WTC11 (cell line): Measurements from ENCODE around the gene FAM107B. TPM values are rescaled to one million over a fixed set of nuclear protein-coding genes. Genes with fewer than 3 reads are reported as not detected.

Experiments used
- ATAC-seq: fragments of 200-7000 bp; cut with Tn5 transposase; 2 replicates; pipeline ENCODE4 v1.10.0; 2021; ENCODE audit warnings: mild to moderate bottlenecking, moderate library complexity
- CTCF ChIA-PET: fragments of 300-600 bp; sonication (Branson Sonifier 250); formaldehyde crosslinking; loops from one replicate; lab custom pipeline; 2021; ENCODE audit warnings: antibody characterized with exemption; lab: Charles Lee
- POLR2A ChIA-PET: fragments of 350-600 bp; sonication (Branson Sonifier 250); formaldehyde crosslinking; loops from one replicate; lab custom pipeline; 2021; ENCODE audit warnings: antibody characterized with exemption; lab: Charles Lee
- DNase-seq: peaks from one replicate; pipeline ENCODE4 v3.0.0; 2021; ENCODE audit warnings: low spot score
- H3K27ac Mint-ChIP-seq: 2 replicates; pipeline ENCODE4 v1.8.0; 2021; ENCODE audit warnings: mixed read lengths
- H3K27me3 Mint-ChIP-seq: 2 replicates; pipeline ENCODE4 v1.8.0; 2021; ENCODE audit warnings: low read depth, mild to moderate bottlenecking, moderate library complexity, mixed read lengths
- H3K36me3 Mint-ChIP-seq: 2 replicates; pipeline ENCODE4 v1.8.0; 2021; ENCODE audit warnings: mixed read lengths
- H3K4me1 Mint-ChIP-seq: 2 replicates; pipeline ENCODE4 v1.8.0; 2022; ENCODE audit warnings: mixed read lengths
- H3K4me3 Mint-ChIP-seq: 2 replicates; pipeline ENCODE4 v1.8.0; 2021; ENCODE audit warnings: mild to moderate bottlenecking, moderate library complexity, mixed read lengths
- H3K9me3 Mint-ChIP-seq: 2 replicates; pipeline ENCODE4 v1.8.0; 2021; ENCODE audit warnings: mixed read lengths
- ATF1 ChIP-seq: sonication (generic); formaldehyde crosslinking; IDR thresholded peaks from 2 replicates; pipeline ENCODE4 v1.8.1; 2023; ENCODE audit warnings: mild to moderate bottlenecking, moderate library complexity, missing genetic modification reagents
- CBFB ChIP-seq: sonication (generic); formaldehyde crosslinking; IDR thresholded peaks from 2 replicates; pipeline ENCODE4 v1.8.1; 2022; ENCODE audit warnings: mild to moderate bottlenecking, low read depth, missing genetic modification reagents
- CREB1 ChIP-seq: sonication (generic); formaldehyde crosslinking; IDR thresholded peaks from 2 replicates; pipeline ENCODE4 v1.8.0; 2023; ENCODE audit warnings: mild to moderate bottlenecking, missing genetic modification reagents
- ELF4 ChIP-seq: sonication (generic); formaldehyde crosslinking; IDR thresholded peaks from 2 replicates; pipeline ENCODE4 v1.8.1; 2022; ENCODE audit warnings: low read depth, mild to moderate bottlenecking, moderate library complexity, missing genetic modification reagents
- GRHL2 ChIP-seq: fragments of 250-450 bp; sonication (Bioruptor Pico); IDR thresholded peaks from 2 replicates; pipeline ENCODE4 v1.8.0; 2022; ENCODE audit warnings: mild to moderate bottlenecking, moderate library complexity; ENCODE audit not compliant: insufficient replicate concordance, severe bottlenecking
- GTF2I ChIP-seq: fragments of 250-450 bp; sonication (Bioruptor Pico); conservative IDR thresholded peaks from 2 replicates; pipeline ENCODE4 v1.4.0; 2021; ENCODE audit warnings: mild to moderate bottlenecking
- JUN ChIP-seq: sonication (generic); formaldehyde crosslinking; IDR thresholded peaks from 2 replicates; pipeline ENCODE4 v1.8.0; 2023; ENCODE audit warnings: mild to moderate bottlenecking, missing genetic modification reagents
- MYBL2 ChIP-seq: sonication (generic); formaldehyde crosslinking; IDR thresholded peaks from 2 replicates; pipeline ENCODE4 v1.8.1; 2023; ENCODE audit warnings: mild to moderate bottlenecking, moderate library complexity, missing genetic modification reagents
- NFE2L1 ChIP-seq: sonication (generic); formaldehyde crosslinking; IDR thresholded peaks from 2 replicates; pipeline ENCODE4 v1.8.1; 2023; ENCODE audit warnings: missing genetic modification reagents
- NFYB ChIP-seq: sonication (generic); formaldehyde crosslinking; conservative IDR thresholded peaks from 2 replicates; pipeline ENCODE4 v1.8.0; 2022; ENCODE audit warnings: low read depth, missing genetic modification reagents
- RELA ChIP-seq: sonication (generic); formaldehyde crosslinking; IDR thresholded peaks from 2 replicates; pipeline ENCODE4 v1.8.1; 2022; ENCODE audit warnings: missing genetic modification reagents, mild to moderate bottlenecking, borderline replicate concordance
- SMAD3 ChIP-seq: sonication (generic); formaldehyde crosslinking; IDR thresholded peaks from 2 replicates; pipeline ENCODE4 v1.8.0; 2022; ENCODE audit warnings: missing genetic modification reagents, mild to moderate bottlenecking, borderline replicate concordance
- SP1 ChIP-seq: sonication (generic); formaldehyde crosslinking; conservative IDR thresholded peaks from 2 replicates; pipeline ENCODE4 v1.8.1; 2022; ENCODE audit warnings: missing genetic modification reagents
- TEAD4 ChIP-seq: sonication (generic); formaldehyde crosslinking; IDR thresholded peaks from 2 replicates; pipeline ENCODE4 v1.8.0; 2022; ENCODE audit warnings: mild to moderate bottlenecking, missing genetic modification reagents
- ZNF121 ChIP-seq: sonication (generic); formaldehyde crosslinking; IDR thresholded peaks from 2 replicates; pipeline ENCODE4 v1.8.0; 2023; ENCODE audit warnings: missing genetic modification reagents
- ZNF317 ChIP-seq: sonication (generic); formaldehyde crosslinking; IDR thresholded peaks from 2 replicates; pipeline ENCODE4 v1.8.1; 2023; ENCODE audit warnings: low read depth, mild to moderate bottlenecking, moderate library complexity, missing genetic modification reagents, borderline replicate concordance
- total RNA-seq: library from RNA; stranded (reverse); gene quantifications from 3 replicates; pipeline ENCODE4 v1.2.3, GENCODE V29; 2021
- TF ChIP-seq, protein P1 (sequence below): sonication (generic); formaldehyde crosslinking; IDR thresholded peaks from 2 replicates; pipeline ENCODE4 v1.8.0; 2022; ENCODE audit warnings: missing genetic modification reagents
- TF ChIP-seq, protein P2 (sequence below): sonication (generic); formaldehyde crosslinking; IDR thresholded peaks from 2 replicates; pipeline ENCODE4 v1.8.1; 2022; ENCODE audit warnings: low read depth, missing genetic modification reagents, borderline replicate concordance
- TF ChIP-seq, protein P3 (sequence below): sonication (generic); formaldehyde crosslinking; IDR thresholded peaks from 2 replicates; pipeline ENCODE4 v1.8.1; 2023; ENCODE audit warnings: mild to moderate bottlenecking, missing genetic modification reagents
- TF ChIP-seq, protein P4 (sequence below): fragments of 250-450 bp; sonication (Bioruptor Pico); IDR thresholded peaks from 2 replicates; pipeline ENCODE4 v1.9.0; 2021; ENCODE audit warnings: mild to moderate bottlenecking
- TF ChIP-seq, protein P5 (sequence below): sonication (generic); formaldehyde crosslinking; IDR thresholded peaks from 2 replicates; pipeline ENCODE4 v1.8.1; 2023; ENCODE audit warnings: mild to moderate bottlenecking, moderate library complexity, missing genetic modification reagents
- TF ChIP-seq, protein P6 (sequence below): fragments of 200-600 bp; IDR thresholded peaks from 2 replicates; pipeline ENCODE4 v1.8.0; 2022; ENCODE audit warnings: antibody characterized with exemption

The FAM107B gene
- total RNA-seq, 1 experiment from 2014 or later = 22.4 TPM

DNA sequence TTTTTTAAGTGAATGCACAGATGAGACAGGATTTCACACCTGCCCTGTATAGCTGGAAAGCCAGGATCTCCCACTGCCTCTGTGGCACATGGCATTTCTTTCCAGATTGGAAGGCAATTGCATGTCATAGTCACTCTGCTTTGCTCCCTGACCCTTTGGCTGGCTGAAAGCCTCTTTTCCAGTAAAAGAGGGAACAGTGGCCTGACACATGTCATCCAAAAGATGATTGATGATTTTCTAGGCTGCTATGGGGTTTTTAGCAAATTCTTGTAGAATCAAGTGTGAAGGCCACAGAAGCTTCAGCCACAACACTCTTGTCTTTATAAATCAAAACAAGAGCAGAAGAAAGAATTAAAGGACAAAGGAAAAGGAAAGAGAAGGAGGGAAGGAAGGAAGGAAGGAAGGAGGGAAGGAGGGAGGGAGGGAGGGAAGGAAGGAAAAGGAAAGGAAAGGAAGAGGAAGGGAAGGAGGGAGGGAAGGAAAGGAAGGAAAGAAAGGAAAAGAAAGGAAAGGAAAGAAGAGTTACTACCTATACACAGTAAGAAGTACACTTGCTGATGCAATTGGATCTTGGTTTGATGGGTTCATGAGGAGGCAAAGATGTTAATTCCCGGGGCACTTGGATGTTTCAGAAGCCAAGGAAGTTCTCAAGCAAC, 285.0 kb downstream of the FAM107B start:
- H3K27ac Mint-ChIP-seq = no peak overlapping the region
- H3K27me3 Mint-ChIP-seq = no peaks in the 10 kb centered on the region; the same call in 1 of the 2 replicates
- POLR2A ChIA-PET = no interaction called here
- DNase-seq (no peak), ATAC-seq (no peak)
- no peaks in the 10 kb centered on the region for H3K4me1 Mint-ChIP-seq
- TF ChIP-seq RELA (CRISPR knock-in tag) = no peak
- no peak for TF ChIP-seq NFYB (CRISPR knock-in tag)
- TF ChIP-seq, protein P1, sequence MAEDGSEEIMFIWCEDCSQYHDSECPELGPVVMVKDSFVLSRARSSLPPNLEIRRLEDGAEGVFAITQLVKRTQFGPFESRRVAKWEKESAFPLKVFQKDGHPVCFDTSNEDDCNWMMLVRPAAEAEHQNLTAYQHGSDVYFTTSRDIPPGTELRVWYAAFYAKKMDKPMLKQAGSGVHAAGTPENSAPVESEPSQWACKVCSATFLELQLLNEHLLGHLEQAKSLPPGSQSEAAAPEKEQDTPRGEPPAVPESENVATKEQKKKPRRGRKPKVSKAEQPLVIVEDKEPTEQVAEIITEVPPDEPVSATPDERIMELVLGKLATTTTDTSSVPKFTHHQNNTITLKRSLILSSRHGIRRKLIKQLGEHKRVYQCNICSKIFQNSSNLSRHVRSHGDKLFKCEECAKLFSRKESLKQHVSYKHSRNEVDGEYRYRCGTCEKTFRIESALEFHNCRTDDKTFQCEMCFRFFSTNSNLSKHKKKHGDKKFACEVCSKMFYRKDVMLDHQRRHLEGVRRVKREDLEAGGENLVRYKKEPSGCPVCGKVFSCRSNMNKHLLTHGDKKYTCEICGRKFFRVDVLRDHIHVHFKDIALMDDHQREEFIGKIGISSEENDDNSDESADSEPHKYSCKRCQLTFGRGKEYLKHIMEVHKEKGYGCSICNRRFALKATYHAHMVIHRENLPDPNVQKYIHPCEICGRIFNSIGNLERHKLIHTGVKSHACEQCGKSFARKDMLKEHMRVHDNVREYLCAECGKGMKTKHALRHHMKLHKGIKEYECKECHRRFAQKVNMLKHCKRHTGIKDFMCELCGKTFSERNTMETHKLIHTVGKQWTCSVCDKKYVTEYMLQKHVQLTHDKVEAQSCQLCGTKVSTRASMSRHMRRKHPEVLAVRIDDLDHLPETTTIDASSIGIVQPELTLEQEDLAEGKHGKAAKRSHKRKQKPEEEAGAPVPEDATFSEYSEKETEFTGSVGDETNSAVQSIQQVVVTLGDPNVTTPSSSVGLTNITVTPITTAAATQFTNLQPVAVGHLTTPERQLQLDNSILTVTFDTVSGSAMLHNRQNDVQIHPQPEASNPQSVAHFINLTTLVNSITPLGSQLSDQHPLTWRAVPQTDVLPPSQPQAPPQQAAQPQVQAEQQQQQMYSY (CRISPR knock-in tag) = no peak
- TF ChIP-seq ELF4 (CRISPR knock-in tag) = no peak
- TF ChIP-seq GRHL2 (CRISPR knock-in tag) = no peak
- no peak for TF ChIP-seq CREB1
- no peak for TF ChIP-seq TEAD4 (CRISPR knock-in tag)
- TF ChIP-seq, protein P2, sequence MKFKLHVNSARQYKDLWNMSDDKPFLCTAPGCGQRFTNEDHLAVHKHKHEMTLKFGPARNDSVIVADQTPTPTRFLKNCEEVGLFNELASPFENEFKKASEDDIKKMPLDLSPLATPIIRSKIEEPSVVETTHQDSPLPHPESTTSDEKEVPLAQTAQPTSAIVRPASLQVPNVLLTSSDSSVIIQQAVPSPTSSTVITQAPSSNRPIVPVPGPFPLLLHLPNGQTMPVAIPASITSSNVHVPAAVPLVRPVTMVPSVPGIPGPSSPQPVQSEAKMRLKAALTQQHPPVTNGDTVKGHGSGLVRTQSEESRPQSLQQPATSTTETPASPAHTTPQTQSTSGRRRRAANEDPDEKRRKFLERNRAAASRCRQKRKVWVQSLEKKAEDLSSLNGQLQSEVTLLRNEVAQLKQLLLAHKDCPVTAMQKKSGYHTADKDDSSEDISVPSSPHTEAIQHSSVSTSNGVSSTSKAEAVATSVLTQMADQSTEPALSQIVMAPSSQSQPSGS (CRISPR knock-in tag) = no peak
- no peak for TF ChIP-seq MYBL2 (CRISPR knock-in tag)
- TF ChIP-seq ZNF121 (CRISPR knock-in tag) = no peak
- H3K36me3 Mint-ChIP-seq = no peaks in the 10 kb centered on the region
- CTCF ChIA-PET = interaction anchor here (0.7 kb wide), 1 partner anchor 262 kb away, joined by 3 read pairs; no protein-coding TSS in a partner anchor
- no peak overlapping the region for H3K4me3 Mint-ChIP-seq
- peaks cover 4% of the 10 kb centered on the region for H3K9me3 Mint-ChIP-seq

DNA sequence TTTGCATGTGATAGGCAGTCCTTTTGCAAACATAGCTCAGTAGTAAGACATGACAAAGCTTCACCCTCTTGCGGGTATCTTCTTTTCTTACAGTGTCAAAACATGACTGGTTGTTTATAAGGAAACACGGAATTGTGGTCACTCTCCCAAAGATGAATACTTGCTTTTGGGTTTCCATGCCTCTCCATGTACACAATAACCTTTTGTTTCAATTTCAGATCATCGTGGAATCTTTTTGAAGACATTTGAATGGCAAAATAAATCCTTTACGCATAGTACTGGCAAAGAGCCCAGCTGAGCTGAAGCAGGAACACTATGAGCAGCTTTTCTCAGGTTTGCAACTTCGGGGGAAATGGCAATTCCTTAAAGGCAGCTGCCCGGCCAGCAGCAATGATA, 287.2 kb downstream of the FAM107B start:
- Mint-ChIP-seq H3K27ac (no peak overlapping the region), H3K9me3 (peaks cover 19% of the 10 kb centered on the region), H3K36me3 (no peaks in the 10 kb centered on the region), H3K4me1 (no peaks in the 10 kb centered on the region), H3K4me3 (no peak overlapping the region), H3K27me3 (no peaks in the 10 kb centered on the region; the same call in 1 of the 2 replicates)
- no peak for ATAC-seq
- DNase-seq = no peak
- ChIA-PET POLR2A (no interaction called here), CTCF (interaction anchor here (0.6 to 2.1 kb wide), 5 partner anchors 9 to 291 kb away, joined by 3 to 6 read pairs (median 3); no protein-coding TSS in a partner anchor)
- TF ChIP-seq NFE2L1 (CRISPR knock-in tag) = no peak
- no peak for TF ChIP-seq MYBL2 (CRISPR knock-in tag)
- no peak for TF ChIP-seq ATF1 (CRISPR knock-in tag)
- TF ChIP-seq CBFB (CRISPR knock-in tag) = no peak
- TF ChIP-seq ZNF317 (CRISPR knock-in tag) = no peak
- no peak for TF ChIP-seq SMAD3 (CRISPR knock-in tag)
- no peak for TF ChIP-seq ELF4 (CRISPR knock-in tag)
- TF ChIP-seq, protein P3, sequence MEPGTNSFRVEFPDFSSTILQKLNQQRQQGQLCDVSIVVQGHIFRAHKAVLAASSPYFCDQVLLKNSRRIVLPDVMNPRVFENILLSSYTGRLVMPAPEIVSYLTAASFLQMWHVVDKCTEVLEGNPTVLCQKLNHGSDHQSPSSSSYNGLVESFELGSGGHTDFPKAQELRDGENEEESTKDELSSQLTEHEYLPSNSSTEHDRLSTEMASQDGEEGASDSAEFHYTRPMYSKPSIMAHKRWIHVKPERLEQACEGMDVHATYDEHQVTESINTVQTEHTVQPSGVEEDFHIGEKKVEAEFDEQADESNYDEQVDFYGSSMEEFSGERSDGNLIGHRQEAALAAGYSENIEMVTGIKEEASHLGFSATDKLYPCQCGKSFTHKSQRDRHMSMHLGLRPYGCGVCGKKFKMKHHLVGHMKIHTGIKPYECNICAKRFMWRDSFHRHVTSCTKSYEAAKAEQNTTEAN (CRISPR knock-in tag) = no peak
- TF ChIP-seq JUN = no peak
- no peak for TF ChIP-seq SP1
- no peak for TF ChIP-seq GTF2I (CRISPR knock-in tag)
- TF ChIP-seq, protein P4, sequence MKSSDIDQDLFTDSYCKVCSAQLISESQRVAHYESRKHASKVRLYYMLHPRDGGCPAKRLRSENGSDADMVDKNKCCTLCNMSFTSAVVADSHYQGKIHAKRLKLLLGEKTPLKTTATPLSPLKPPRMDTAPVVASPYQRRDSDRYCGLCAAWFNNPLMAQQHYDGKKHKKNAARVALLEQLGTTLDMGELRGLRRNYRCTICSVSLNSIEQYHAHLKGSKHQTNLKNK = no peak
- TF ChIP-seq, protein P5, sequence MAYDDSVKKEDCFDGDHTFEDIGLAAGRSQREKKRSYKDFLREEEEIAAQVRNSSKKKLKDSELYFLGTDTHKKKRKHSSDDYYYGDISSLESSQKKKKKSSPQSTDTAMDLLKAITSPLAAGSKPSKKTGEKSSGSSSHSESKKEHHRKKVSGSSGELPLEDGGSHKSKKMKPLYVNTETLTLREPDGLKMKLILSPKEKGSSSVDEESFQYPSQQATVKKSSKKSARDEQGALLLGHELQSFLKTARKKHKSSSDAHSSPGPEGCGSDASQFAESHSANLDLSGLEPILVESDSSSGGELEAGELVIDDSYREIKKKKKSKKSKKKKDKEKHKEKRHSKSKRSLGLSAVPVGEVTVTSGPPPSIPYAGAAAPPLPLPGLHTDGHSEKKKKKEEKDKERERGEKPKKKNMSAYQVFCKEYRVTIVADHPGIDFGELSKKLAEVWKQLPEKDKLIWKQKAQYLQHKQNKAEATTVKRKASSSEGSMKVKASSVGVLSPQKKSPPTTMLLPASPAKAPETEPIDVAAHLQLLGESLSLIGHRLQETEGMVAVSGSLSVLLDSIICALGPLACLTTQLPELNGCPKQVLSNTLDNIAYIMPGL (CRISPR knock-in tag) = no peak
- TF ChIP-seq, protein P6, sequence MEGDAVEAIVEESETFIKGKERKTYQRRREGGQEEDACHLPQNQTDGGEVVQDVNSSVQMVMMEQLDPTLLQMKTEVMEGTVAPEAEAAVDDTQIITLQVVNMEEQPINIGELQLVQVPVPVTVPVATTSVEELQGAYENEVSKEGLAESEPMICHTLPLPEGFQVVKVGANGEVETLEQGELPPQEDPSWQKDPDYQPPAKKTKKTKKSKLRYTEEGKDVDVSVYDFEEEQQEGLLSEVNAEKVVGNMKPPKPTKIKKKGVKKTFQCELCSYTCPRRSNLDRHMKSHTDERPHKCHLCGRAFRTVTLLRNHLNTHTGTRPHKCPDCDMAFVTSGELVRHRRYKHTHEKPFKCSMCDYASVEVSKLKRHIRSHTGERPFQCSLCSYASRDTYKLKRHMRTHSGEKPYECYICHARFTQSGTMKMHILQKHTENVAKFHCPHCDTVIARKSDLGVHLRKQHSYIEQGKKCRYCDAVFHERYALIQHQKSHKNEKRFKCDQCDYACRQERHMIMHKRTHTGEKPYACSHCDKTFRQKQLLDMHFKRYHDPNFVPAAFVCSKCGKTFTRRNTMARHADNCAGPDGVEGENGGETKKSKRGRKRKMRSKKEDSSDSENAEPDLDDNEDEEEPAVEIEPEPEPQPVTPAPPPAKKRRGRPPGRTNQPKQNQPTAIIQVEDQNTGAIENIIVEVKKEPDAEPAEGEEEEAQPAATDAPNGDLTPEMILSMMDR = no peak
